ENCODE measurements around the gene VKORC1.

VKORC1 gene

DNA sequence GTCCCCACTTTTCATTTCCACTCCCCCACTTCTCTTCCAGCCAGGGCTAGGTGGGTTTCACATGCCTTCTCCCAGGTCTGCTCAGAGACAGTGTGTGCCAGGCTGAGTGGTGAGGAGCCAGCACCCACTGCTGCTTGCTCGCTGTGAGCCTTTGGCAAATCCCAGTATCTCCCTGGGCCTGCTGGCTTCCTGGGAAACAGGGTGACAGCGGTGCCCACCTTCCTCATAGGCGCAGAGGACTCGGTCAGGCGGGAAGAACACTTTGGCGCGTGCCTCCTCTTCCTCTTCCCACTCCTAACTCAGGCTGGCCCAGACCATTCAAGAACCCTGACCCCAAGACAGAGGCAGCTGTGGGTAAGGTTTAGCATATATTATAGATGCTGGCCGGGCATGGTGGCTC, 5.4 kb downstream of the VKORC1 start:
- no peak for TF ChIP-seq Cebpa-rat (IDR thresholded peaks at IDR 0.05)
- Histone ChIP-seq H3K36me3 (peaks cover 84% of the 10 kb centered on the region), H3K27ac (no peak overlapping the region), H3K9me3 (no peaks in the 10 kb centered on the region), H3K27me3 (no peaks in the 10 kb centered on the region), H3K4me1 (peaks cover 15% of the 10 kb centered on the region), H3K9ac (no peak overlapping the region), H3K4me2 (no peak overlapping the region), H4K20me1 (peaks cover 72% of the 10 kb centered on the region), H3K4me3 (no peak overlapping the region)

DNA sequence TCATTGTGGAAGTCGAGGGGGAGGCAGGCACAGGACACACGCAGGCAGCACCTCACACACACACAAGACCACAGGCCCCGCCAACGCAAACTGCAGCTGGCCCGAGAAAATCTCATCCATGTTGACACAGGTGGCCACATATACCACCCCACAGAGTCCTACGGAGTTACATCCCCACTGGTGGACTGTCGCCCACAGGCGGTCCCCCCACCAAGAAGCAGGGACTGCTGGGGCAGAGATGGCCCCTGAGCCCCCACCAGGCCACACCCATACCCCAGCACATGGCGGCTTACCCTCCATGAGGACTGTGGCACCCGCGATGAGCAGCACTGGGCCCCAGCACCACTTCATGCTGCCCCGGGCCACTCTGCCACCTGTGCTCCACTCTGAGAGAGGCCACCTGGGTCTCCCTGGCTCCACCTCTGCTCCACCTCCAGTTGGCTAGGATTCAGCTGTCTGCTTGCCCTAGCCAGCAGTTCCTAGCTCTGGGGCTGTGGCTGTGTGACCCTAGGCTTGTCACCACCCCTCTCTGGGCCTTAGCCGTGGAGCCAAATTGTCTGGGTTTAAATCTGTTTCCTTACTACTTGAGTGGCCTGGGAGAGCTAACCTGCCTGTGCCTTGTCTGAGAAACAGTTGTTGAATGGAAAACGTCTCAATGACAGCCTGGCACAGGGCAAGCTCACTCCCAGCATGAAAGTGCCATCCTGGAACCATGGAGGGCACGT, 6.0 kb downstream of the VKORC1 start, which contains the start of gene PRSS53:
Gene PRSS53 (minus strand): TSS at position 485 of the 725 bp plus-strand sequence. CDS start 134 bp downstream, at position 351.
- H3K9me3 ChIP-seq, result no peaks in the 10 kb centered on the region
- no peak for TF ChIP-seq Cebpa-rat (IDR thresholded peaks at IDR 0.05)
- no peak within 1 kb of the TSS for H3K4me3 ChIP-seq
- no peak within 1 kb of the TSS for H3K27ac ChIP-seq
- H3K4me2 ChIP-seq, result no peak within 1 kb of the TSS
- no peaks in the 10 kb centered on the region for H3K27me3 ChIP-seq
- H3K36me3 ChIP-seq, result peaks cover 89% of the 10 kb centered on the region
- peaks cover 76% of the 10 kb centered on the region for H4K20me1 ChIP-seq
- H3K4me1 ChIP-seq, result peaks cover 11% of the 10 kb centered on the region
- H3K9ac ChIP-seq, result no peak within 1 kb of the TSS

DNA sequence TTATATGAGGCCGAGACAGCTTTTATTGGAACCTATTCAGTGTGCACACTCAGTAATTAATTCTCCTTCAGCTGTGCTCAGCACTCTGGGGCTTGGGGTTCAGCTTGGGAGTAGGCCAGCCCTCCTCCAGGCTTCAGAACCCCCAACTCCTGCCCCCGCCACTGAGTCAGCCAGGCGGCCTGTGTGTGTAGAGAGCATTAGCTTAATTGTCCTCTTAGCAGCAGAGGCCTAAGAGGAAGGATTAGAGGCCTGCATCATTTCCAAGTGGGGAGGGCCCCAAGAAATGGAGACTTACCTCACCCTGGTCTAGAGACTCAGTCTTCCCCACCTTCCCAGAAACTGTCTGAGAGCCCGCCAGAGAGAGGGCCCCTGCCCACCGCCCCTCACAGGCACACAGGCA, 6.6 kb downstream of the VKORC1 start:
- no peak for TF ChIP-seq Cebpa-rat (IDR thresholded peaks at IDR 0.05)
- Histone ChIP-seq H4K20me1 (peaks cover 82% of the 10 kb centered on the region), H3K9me3 (no peaks in the 10 kb centered on the region), H3K9ac (no peak overlapping the region), H3K4me3 (no peak overlapping the region), H3K4me2 (no peak overlapping the region), H3K36me3 (peaks cover 96% of the 10 kb centered on the region), H3K27me3 (no peaks in the 10 kb centered on the region), H3K27ac (no peak overlapping the region), H3K4me1 (peaks cover 6% of the 10 kb centered on the region; the same call in 1 of the 2 replicates)

DNA sequence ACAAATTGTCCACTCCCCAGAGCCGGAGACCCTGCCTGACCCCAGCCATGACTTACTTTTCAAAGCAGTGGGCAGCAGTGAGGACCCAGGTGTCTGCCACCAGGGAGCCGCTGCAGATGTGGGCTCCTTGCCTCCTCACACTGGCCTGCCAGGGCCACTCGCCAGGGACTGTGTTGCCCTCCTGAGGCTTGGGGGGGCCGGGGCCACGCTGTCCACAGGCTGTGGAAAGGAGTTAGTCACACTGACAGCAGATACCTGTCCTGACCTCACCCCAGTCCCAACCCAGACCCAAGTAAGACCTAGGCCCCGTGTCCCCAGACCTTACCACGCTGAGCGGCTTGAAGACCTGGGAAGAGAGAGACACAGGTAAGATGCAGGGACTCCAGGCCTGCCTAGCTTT, 7.1 kb downstream of the VKORC1 start:
- H3K4me3 ChIP-seq, result no peak overlapping the region
- peaks cover under 1% of the 10 kb centered on the region; the same call in 1 of the 2 replicates for H3K4me1 ChIP-seq
- peaks cover 98% of the 10 kb centered on the region for H3K36me3 ChIP-seq
- no peak overlapping the region for H3K9ac ChIP-seq
- no peak for TF ChIP-seq Cebpa-rat (IDR thresholded peaks at IDR 0.05)
- no peaks in the 10 kb centered on the region for H3K9me3 ChIP-seq
- no peak overlapping the region for H3K27ac ChIP-seq
- H3K27me3 ChIP-seq, result no peaks in the 10 kb centered on the region
- no peak overlapping the region for H3K4me2 ChIP-seq
- H4K20me1 ChIP-seq, result peaks cover 82% of the 10 kb centered on the region

DNA sequence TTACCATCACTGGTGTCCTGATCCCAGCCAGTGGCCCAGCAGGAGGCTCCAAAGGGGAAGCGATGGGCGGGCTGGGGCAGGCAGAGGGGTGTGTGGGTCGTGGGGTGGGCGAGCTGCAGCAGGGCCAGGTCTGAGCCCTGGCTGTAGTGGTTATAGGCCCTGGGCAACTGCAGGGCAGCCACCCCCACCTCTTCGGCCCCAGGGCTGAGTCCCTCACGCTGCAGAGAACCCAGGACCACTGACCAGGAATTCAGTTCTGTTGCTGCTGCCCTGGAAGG, 8.0 kb downstream of the VKORC1 start:
- no peaks in the 10 kb centered on the region for H3K27me3 ChIP-seq
- no peak overlapping the region for H3K4me3 ChIP-seq
- H3K9me3 ChIP-seq, result no peaks in the 10 kb centered on the region
- TF ChIP-seq Cebpa-rat (IDR thresholded peaks at IDR 0.05), result no peak
- H3K4me2 ChIP-seq, result no peak overlapping the region
- peaks cover 87% of the 10 kb centered on the region for H4K20me1 ChIP-seq
- H3K9ac ChIP-seq, result no peak overlapping the region
- no peaks in the 10 kb centered on the region for H3K4me1 ChIP-seq
- peaks cover 100% of the 10 kb centered on the region for H3K36me3 ChIP-seq
- H3K27ac ChIP-seq, result no peak overlapping the region

DNA sequence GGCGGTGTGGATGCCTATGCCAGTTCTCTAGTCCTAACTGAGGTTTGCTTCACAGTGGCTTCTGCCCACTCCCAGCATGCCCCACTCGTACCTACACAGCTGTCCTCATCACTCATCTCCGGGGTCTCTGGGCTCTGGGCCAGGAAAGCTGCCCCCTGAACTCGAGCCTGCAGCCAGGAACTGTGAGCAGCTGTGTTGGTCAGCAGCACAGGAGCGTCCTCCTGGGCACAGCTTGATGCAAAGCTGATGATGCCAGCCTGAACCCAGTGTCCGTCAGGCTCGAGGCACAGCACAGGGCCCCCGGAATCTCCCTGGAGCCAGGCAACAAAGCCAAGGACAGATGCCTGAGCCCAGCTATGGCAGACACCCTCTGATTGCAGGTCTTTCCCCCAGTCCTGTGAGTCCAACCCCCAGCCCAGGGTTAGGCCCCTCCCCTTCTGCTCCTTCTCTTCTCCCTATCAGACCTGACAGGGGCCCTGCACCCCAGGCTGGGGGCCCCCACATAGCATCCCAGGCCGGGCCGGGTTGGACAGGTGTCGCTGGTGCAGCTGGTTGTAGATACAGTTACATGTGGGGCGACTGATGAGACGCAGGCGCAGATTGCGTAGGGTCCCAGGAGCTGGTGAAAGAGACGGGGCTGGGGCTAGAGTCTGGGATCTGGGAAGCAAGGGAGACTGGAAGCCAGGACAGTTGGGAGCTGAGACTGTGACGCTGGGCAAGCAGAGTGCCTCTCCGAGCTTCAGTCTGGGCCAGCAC, 8.5 kb downstream of the VKORC1 start:
- Histone ChIP-seq H3K9me3 (no peaks in the 10 kb centered on the region), H3K27ac (no peak overlapping the region), H3K9ac (no peak overlapping the region), H3K4me3 (no peak overlapping the region), H3K4me2 (no peak overlapping the region), H3K36me3 (peaks cover 100% of the 10 kb centered on the region), H3K4me1 (no peaks in the 10 kb centered on the region), H4K20me1 (peaks cover 88% of the 10 kb centered on the region), H3K27me3 (no peaks in the 10 kb centered on the region)
- no peak for TF ChIP-seq Cebpa-rat (IDR thresholded peaks at IDR 0.05)

DNA sequence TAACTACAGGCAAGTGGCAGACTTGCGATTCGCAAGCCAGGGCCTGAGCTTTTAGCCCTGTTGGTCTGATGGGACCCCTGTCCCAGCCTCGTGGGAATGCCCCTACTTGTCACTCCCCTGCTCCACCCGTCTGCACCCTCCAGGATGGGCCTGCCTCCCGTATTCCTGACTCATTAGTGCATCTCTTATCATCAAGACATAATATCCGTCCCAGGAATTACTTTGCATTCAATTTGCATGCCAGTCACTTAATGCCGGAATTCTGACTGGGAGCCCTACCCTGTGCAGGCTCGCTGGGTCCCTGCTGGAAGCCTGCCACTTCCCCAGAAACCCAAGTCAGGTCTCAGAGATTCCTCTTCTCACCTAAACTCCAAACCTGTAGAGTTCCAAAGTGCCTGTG, 9.2 kb downstream of the VKORC1 start:
- Histone ChIP-seq H3K4me1 (no peaks in the 10 kb centered on the region), H3K4me2 (no peak overlapping the region), H3K9ac (no peak overlapping the region), H4K20me1 (peaks cover 88% of the 10 kb centered on the region), H3K9me3 (no peaks in the 10 kb centered on the region), H3K27ac (no peak overlapping the region), H3K4me3 (no peak overlapping the region), H3K27me3 (no peaks in the 10 kb centered on the region), H3K36me3 (peaks cover 100% of the 10 kb centered on the region)
- TF ChIP-seq Cebpa-rat (IDR thresholded peaks at IDR 0.05), result no peak

DNA sequence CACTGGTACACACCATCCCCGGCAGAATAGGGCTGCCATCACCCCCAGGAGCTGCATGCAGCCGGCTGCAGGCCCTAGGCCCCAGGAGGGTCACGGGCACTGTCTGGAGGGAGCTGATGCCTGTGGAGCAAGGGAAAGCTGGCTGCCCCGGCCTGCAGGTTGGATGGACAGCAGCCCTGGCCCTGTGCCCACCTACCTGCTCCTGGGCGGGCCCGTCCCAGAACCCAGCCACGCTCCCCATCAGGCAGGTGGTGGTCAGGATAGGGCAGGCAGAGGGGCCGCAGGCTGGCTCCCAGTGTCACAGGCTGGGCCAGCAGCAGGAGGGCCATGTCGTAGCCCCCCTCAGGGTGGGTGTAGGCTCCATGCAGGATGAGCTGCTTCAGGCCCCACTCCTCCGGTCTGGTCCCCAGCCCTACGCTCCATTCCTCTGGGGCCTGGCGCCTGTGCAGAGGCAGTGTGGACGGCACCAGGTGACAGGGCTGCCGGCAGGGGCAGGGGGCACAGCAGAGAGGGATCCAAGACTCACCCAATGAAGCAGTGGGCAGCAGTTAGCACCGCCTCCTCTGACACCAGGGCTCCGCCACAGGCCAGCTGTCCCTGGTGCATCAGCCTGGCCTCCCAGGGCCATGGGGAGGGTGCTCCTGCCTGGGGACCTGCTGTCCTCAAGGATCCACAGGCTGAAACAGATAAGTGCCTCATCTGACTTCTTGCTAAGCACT, 9.9 kb downstream of the VKORC1 start:
- H3K4me2 ChIP-seq, result no peak overlapping the region
- no peak for TF ChIP-seq Cebpa-rat (IDR thresholded peaks at IDR 0.05)
- peaks cover 100% of the 10 kb centered on the region for H3K36me3 ChIP-seq
- peak overlapping the region; percentile 22; the same call in 1 of the 2 replicates for H3K27ac ChIP-seq
- H3K4me1 ChIP-seq, result no peaks in the 10 kb centered on the region
- no peaks in the 10 kb centered on the region for H3K9me3 ChIP-seq
- no peaks in the 10 kb centered on the region for H3K27me3 ChIP-seq
- no peak overlapping the region for H3K4me3 ChIP-seq
- H3K9ac ChIP-seq, result no peak overlapping the region
- H4K20me1 ChIP-seq, result peaks cover 94% of the 10 kb centered on the region

DNA sequence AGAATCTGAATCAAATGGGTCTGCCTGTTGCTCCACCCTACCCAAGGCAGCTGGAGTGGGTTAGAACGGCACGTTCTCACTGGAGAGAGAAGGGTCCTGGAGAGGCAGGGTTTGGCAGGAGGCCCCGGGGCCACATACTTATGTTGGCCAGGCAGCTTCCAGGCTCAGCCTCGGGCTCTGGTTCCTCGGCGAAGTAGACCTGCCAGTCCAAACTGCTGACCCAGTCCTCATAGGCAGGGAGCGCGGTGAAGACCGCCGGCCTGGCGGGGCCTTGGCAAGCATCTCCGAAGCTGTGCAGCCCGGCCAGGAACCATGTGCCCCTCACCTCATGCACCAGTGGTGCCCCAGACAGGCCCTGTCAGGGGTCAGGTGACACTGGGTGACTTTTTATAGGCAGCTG, 10.6 kb downstream of the VKORC1 start:
- peaks cover 98% of the 10 kb centered on the region for H4K20me1 ChIP-seq
- no peak overlapping the region for H3K4me2 ChIP-seq
- H3K9ac ChIP-seq, result no peak overlapping the region
- no peak overlapping the region for H3K4me3 ChIP-seq
- H3K4me1 ChIP-seq, result no peaks in the 10 kb centered on the region
- no peak overlapping the region for H3K27ac ChIP-seq
- H3K9me3 ChIP-seq, result no peaks in the 10 kb centered on the region
- no peak for TF ChIP-seq Cebpa-rat (IDR thresholded peaks at IDR 0.05)
- H3K27me3 ChIP-seq, result no peaks in the 10 kb centered on the region
- peaks cover 100% of the 10 kb centered on the region for H3K36me3 ChIP-seq

DNA sequence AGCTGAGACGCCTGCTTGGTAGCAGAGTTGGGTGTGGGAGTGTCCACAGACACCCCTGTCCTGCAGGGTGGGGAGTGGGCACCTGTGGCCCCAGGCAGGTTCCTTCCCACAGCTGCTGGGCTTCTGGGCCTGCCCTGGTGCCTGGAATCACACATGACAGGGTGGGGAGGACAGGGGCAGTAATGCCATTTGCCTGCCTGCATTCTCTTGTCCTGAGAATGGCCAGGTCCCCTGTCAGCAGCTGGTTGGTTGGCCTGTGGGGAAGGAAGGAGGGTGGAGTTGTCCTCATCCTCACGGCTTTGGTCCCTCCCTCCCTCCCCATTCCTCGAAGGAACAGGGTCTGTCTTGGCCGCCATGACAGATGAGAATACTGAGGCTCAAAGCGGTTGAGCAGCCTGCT, 11.0 kb downstream of the VKORC1 start:
- Histone ChIP-seq H3K4me1 (no peaks in the 10 kb centered on the region), H3K9me3 (no peaks in the 10 kb centered on the region), H3K27ac (no peak overlapping the region), H3K36me3 (peaks cover 100% of the 10 kb centered on the region), H3K4me2 (no peak overlapping the region), H3K27me3 (no peaks in the 10 kb centered on the region), H3K9ac (no peak overlapping the region), H4K20me1 (peaks cover 98% of the 10 kb centered on the region), H3K4me3 (no peak overlapping the region)
- no peak for TF ChIP-seq Cebpa-rat (IDR thresholded peaks at IDR 0.05)
